ENCODE results near the gene ESRRG.

The ESRRG gene

GRCh38 chr1:216665406-216665805 lies 57.8 kb downstream of the ESRRG start:
- DNase-seq (ENCODE audit: low read depth) = peak; percentile 78
- Histone ChIP-seq H3K27me3 (replicated peaks; ENCODE audit: control insufficient read depth, insufficient read depth, low read length) (peaks cover 3% of the 10 kb centered on the region), H3K9ac (ENCODE audit: low read length) (no peak overlapping the region), H3K36me3 (ENCODE audit: control insufficient read depth, insufficient read depth, low read length, severe bottlenecking) (no peaks in the 10 kb centered on the region), H3K9me3 (ENCODE audit: control insufficient read depth, low read length) (no peaks in the 10 kb centered on the region), H3K4me1 (ENCODE audit: control insufficient read depth, insufficient read depth, low read length) (no peaks in the 10 kb centered on the region), H3K4me3 (ENCODE audit: low read length) (no peak overlapping the region)

GRCh38 chr1:216662681-216663080 lies 60.5 kb downstream of the ESRRG start:
- peaks cover 10% of the 10 kb centered on the region for H3K27me3 ChIP-seq (replicated peaks; ENCODE audit: control insufficient read depth, insufficient read depth, low read length)
- no peak overlapping the region for H3K9ac ChIP-seq (ENCODE audit: low read length)
- no peak for DNase-seq (ENCODE audit: low read depth)
- H3K36me3 ChIP-seq (ENCODE audit: control insufficient read depth, insufficient read depth, low read length, severe bottlenecking) = no peaks in the 10 kb centered on the region
- no peak overlapping the region for H3K4me3 ChIP-seq (ENCODE audit: low read length)
- H3K4me1 ChIP-seq (ENCODE audit: control insufficient read depth, insufficient read depth, low read length) = no peaks in the 10 kb centered on the region
- no peaks in the 10 kb centered on the region for H3K9me3 ChIP-seq (ENCODE audit: control insufficient read depth, low read length)

GRCh38 chr1:216660561-216660960 lies 62.7 kb downstream of the ESRRG start:
- no peaks in the 10 kb centered on the region for H3K36me3 ChIP-seq (ENCODE audit: control insufficient read depth, insufficient read depth, low read length, severe bottlenecking)
- H3K27me3 ChIP-seq (replicated peaks; ENCODE audit: control insufficient read depth, insufficient read depth, low read length) = peaks cover 10% of the 10 kb centered on the region
- no peaks in the 10 kb centered on the region for H3K9me3 ChIP-seq (ENCODE audit: control insufficient read depth, low read length)
- DNase-seq (ENCODE audit: low read depth) = no peak
- no peaks in the 10 kb centered on the region for H3K4me1 ChIP-seq (ENCODE audit: control insufficient read depth, insufficient read depth, low read length)
- no peak overlapping the region for H3K4me3 ChIP-seq (ENCODE audit: low read length)
- no peak overlapping the region for H3K9ac ChIP-seq (ENCODE audit: low read length)

GRCh38 chr1:216653001-216653400 lies 70.2 kb downstream of the ESRRG start:
- no peaks in the 10 kb centered on the region for H3K36me3 ChIP-seq (ENCODE audit: control insufficient read depth, insufficient read depth, low read length, severe bottlenecking)
- H3K27me3 ChIP-seq (replicated peaks; ENCODE audit: control insufficient read depth, insufficient read depth, low read length) = no peaks in the 10 kb centered on the region
- H3K4me1 ChIP-seq (ENCODE audit: control insufficient read depth, insufficient read depth, low read length) = no peaks in the 10 kb centered on the region
- H3K9ac ChIP-seq (ENCODE audit: low read length) = no peak overlapping the region
- no peak overlapping the region for H3K4me3 ChIP-seq (ENCODE audit: low read length)
- no peaks in the 10 kb centered on the region for H3K9me3 ChIP-seq (ENCODE audit: control insufficient read depth, low read length)
- DNase-seq (ENCODE audit: low read depth) = no peak

GRCh38 chr1:216651826-216652418 lies 71.3 kb downstream of the ESRRG start:
- no peaks in the 10 kb centered on the region for H3K9me3 ChIP-seq (ENCODE audit: control insufficient read depth, low read length)
- no peaks in the 10 kb centered on the region for H3K36me3 ChIP-seq (ENCODE audit: control insufficient read depth, insufficient read depth, low read length, severe bottlenecking)
- no peaks in the 10 kb centered on the region for H3K27me3 ChIP-seq (replicated peaks; ENCODE audit: control insufficient read depth, insufficient read depth, low read length)
- no peak overlapping the region for H3K4me3 ChIP-seq (ENCODE audit: low read length)
- H3K9ac ChIP-seq (ENCODE audit: low read length) = no peak overlapping the region
- DNase-seq (ENCODE audit: low read depth) = no peak
- no peaks in the 10 kb centered on the region for H3K4me1 ChIP-seq (ENCODE audit: control insufficient read depth, insufficient read depth, low read length)

- no peak overlapping the region for H3K4me3 ChIP-seq (ENCODE audit: low read length)
Observed at GRCh38 chr1:216643176-216643575, 80.1 kb downstream of the ESRRG start.

GRCh38 chr1:216641669-216642460 lies 81.4 kb downstream of the ESRRG start:
- DNase-seq (ENCODE audit: low read depth) = no peak
- Histone ChIP-seq H3K4me1 (ENCODE audit: control insufficient read depth, insufficient read depth, low read length) (no peaks in the 10 kb centered on the region), H3K9ac (ENCODE audit: low read length) (no peak overlapping the region), H3K9me3 (ENCODE audit: control insufficient read depth, low read length) (no peaks in the 10 kb centered on the region), H3K4me3 (ENCODE audit: low read length) (no peak overlapping the region), H3K36me3 (ENCODE audit: control insufficient read depth, insufficient read depth, low read length, severe bottlenecking) (no peaks in the 10 kb centered on the region), H3K27me3 (replicated peaks; ENCODE audit: control insufficient read depth, insufficient read depth, low read length) (no peaks in the 10 kb centered on the region)

More at GRCh38 chr1:216643176-216643575, 80.1 kb downstream of the ESRRG start:
- no peaks in the 10 kb centered on the region for H3K9me3 ChIP-seq (ENCODE audit: control insufficient read depth, low read length)
- H3K36me3 ChIP-seq (ENCODE audit: control insufficient read depth, insufficient read depth, low read length, severe bottlenecking) = no peaks in the 10 kb centered on the region
- H3K4me1 ChIP-seq (ENCODE audit: control insufficient read depth, insufficient read depth, low read length) = no peaks in the 10 kb centered on the region
- DNase-seq (ENCODE audit: low read depth) = no peak
- H3K9ac ChIP-seq (ENCODE audit: low read length) = no peak overlapping the region
- no peaks in the 10 kb centered on the region for H3K27me3 ChIP-seq (replicated peaks; ENCODE audit: control insufficient read depth, insufficient read depth, low read length)

GRCh38 chr1:216640100-216640499 lies 83.1 kb downstream of the ESRRG start:
- no peak for DNase-seq (ENCODE audit: low read depth)
- no peaks in the 10 kb centered on the region for H3K36me3 ChIP-seq (ENCODE audit: control insufficient read depth, insufficient read depth, low read length, severe bottlenecking)
- no peak overlapping the region for H3K9ac ChIP-seq (ENCODE audit: low read length)
- H3K4me1 ChIP-seq (ENCODE audit: control insufficient read depth, insufficient read depth, low read length) = no peaks in the 10 kb centered on the region
- H3K4me3 ChIP-seq (ENCODE audit: low read length) = no peak overlapping the region
- H3K9me3 ChIP-seq (ENCODE audit: control insufficient read depth, low read length) = no peaks in the 10 kb centered on the region
- H3K27me3 ChIP-seq (replicated peaks; ENCODE audit: control insufficient read depth, insufficient read depth, low read length) = peaks cover 5% of the 10 kb centered on the region

GRCh38 chr1:216632980-216633379 lies 90.2 kb downstream of the ESRRG start:
- Histone ChIP-seq H3K27me3 (replicated peaks; ENCODE audit: control insufficient read depth, insufficient read depth, low read length) (peaks cover 5% of the 10 kb centered on the region), H3K4me3 (ENCODE audit: low read length) (no peak overlapping the region), H3K9me3 (ENCODE audit: control insufficient read depth, low read length) (no peaks in the 10 kb centered on the region), H3K36me3 (ENCODE audit: control insufficient read depth, insufficient read depth, low read length, severe bottlenecking) (no peaks in the 10 kb centered on the region), H3K4me1 (ENCODE audit: control insufficient read depth, insufficient read depth, low read length) (no peaks in the 10 kb centered on the region), H3K9ac (ENCODE audit: low read length) (no peak overlapping the region)
- no peak for DNase-seq (ENCODE audit: low read depth)

- Histone ChIP-seq H3K9ac (ENCODE audit: low read length) (no peak overlapping the region), H3K4me1 (ENCODE audit: control insufficient read depth, insufficient read depth, low read length) (no peaks in the 10 kb centered on the region), H3K27me3 (replicated peaks; ENCODE audit: control insufficient read depth, insufficient read depth, low read length) (no peaks in the 10 kb centered on the region), H3K9me3 (ENCODE audit: control insufficient read depth, low read length) (no peaks in the 10 kb centered on the region), H3K4me3 (ENCODE audit: low read length) (no peak overlapping the region), H3K36me3 (ENCODE audit: control insufficient read depth, insufficient read depth, low read length, severe bottlenecking) (no peaks in the 10 kb centered on the region)
- DNase-seq (ENCODE audit: low read depth) = no peak
Observed at GRCh38 chr1:216630532-216630931, 92.7 kb downstream of the ESRRG start.

- H3K9ac ChIP-seq (ENCODE audit: low read length) = no peak overlapping the region
- no peaks in the 10 kb centered on the region for H3K36me3 ChIP-seq (ENCODE audit: control insufficient read depth, insufficient read depth, low read length, severe bottlenecking)
- no peaks in the 10 kb centered on the region for H3K27me3 ChIP-seq (replicated peaks; ENCODE audit: control insufficient read depth, insufficient read depth, low read length)
- H3K4me1 ChIP-seq (ENCODE audit: control insufficient read depth, insufficient read depth, low read length) = no peaks in the 10 kb centered on the region
- DNase-seq (ENCODE audit: low read depth) = no peak
- no peak overlapping the region for H3K4me3 ChIP-seq (ENCODE audit: low read length)
- no peaks in the 10 kb centered on the region for H3K9me3 ChIP-seq (ENCODE audit: control insufficient read depth, low read length)
Observed at GRCh38 chr1:216627252-216627651, 96.0 kb downstream of the ESRRG start.
